ENCODE results near the gene GID4. TPM values are rescaled to one million over a fixed set of nuclear protein-coding genes. Genes with fewer than 3 reads are reported as not detected.

The GID4 gene
- total RNA-seq, 3 donors from 2014 or later (not counting 1 experiment from before 2014, with no cell fraction given), result 6.6 to 10.0 (median 6.9) TPM

GRCh38 chr17:18115517-18115916, 76.3 kb downstream of the GID4 start:
- Histone ChIP-seq H3K4me1 (ENCODE audit: control insufficient read depth, insufficient read depth, low read length) (no peaks in the 10 kb centered on the region), H3K9me3 (ENCODE audit: control insufficient read depth, insufficient read depth, low read length) (peaks cover 6% of the 10 kb centered on the region), H3K27ac (ENCODE audit: low read length) (no peak overlapping the region), H3K27me3 (ENCODE audit: control insufficient read depth, insufficient read depth, low read length) (no peaks in the 10 kb centered on the region), H3K36me3 (ENCODE audit: control insufficient read depth, insufficient read depth, low read length) (no peaks in the 10 kb centered on the region), H3K4me3 (ENCODE audit: low read length) (no peak overlapping the region)
- WGBS (ENCODE audit: insufficient coverage), result 78% methylated on average over 7 of the region's 7 CpGs
- TF ChIP-seq CTCF (IDR thresholded peaks at IDR 0.05), result no peak
- Mint-ChIP-seq H3K36me3 (no peaks in the 10 kb centered on the region), H3K4me3 (no peak overlapping the region), H3K4me1 (peaks cover 0 to 5% of the 10 kb centered on the region in 2 donors), H3K27me3 (ENCODE audit: low read depth in 2 of 2) (peaks cover 0 to 3% of the 10 kb centered on the region in 2 donors), H3K9me3 (no peaks in the 10 kb centered on the region), H3K27ac (no peak overlapping the region)
- DNase-seq (no peak), ATAC-seq (no peak)
- intact Hi-C loops (cut with micrococcal nuclease), result no loop called here

GRCh38 chr17:18116078-18116477, 76.9 kb downstream of the GID4 start:
- Mint-ChIP-seq H3K27ac (no peak overlapping the region), H3K9me3 (no peaks in the 10 kb centered on the region), H3K4me1 (peaks cover 0 to 5% of the 10 kb centered on the region in 2 donors), H3K4me3 (no peak overlapping the region), H3K36me3 (no peaks in the 10 kb centered on the region), H3K27me3 (ENCODE audit: low read depth in 2 of 2) (peaks cover 0 to 3% of the 10 kb centered on the region in 2 donors)
- Histone ChIP-seq H3K27me3 (ENCODE audit: control insufficient read depth, insufficient read depth, low read length) (no peaks in the 10 kb centered on the region), H3K4me3 (ENCODE audit: low read length) (no peak overlapping the region), H3K36me3 (ENCODE audit: control insufficient read depth, insufficient read depth, low read length) (no peaks in the 10 kb centered on the region), H3K9me3 (ENCODE audit: control insufficient read depth, insufficient read depth, low read length) (peaks cover 6% of the 10 kb centered on the region), H3K27ac (ENCODE audit: low read length) (no peak overlapping the region), H3K4me1 (ENCODE audit: control insufficient read depth, insufficient read depth, low read length) (no peaks in the 10 kb centered on the region)
- DNase-seq (no peak), ATAC-seq (no peak)
- 90% methylated on average over 5 of the region's 5 CpGs for WGBS (ENCODE audit: insufficient coverage)
- no peak for TF ChIP-seq CTCF (IDR thresholded peaks at IDR 0.05)
- intact Hi-C loops (cut with micrococcal nuclease), result no loop called here

- no peak overlapping the region for H3K27ac Mint-ChIP-seq
- WGBS (ENCODE audit: insufficient coverage), result 86% methylated on average over 1 of the region's 1 CpG
- no peaks in the 10 kb centered on the region for H3K4me1 ChIP-seq (ENCODE audit: control insufficient read depth, insufficient read depth, low read length)
- no peak for DNase-seq
- no peaks in the 10 kb centered on the region for H3K9me3 Mint-ChIP-seq
- H3K4me1 Mint-ChIP-seq, result peaks cover 0 to 5% of the 10 kb centered on the region in 2 donors
- no peak overlapping the region for H3K27ac ChIP-seq (ENCODE audit: low read length)
- H3K4me3 Mint-ChIP-seq, result no peak overlapping the region
- peaks cover 0 to 3% of the 10 kb centered on the region in 2 donors for H3K27me3 Mint-ChIP-seq (ENCODE audit: low read depth in 2 of 2)
- no peaks in the 10 kb centered on the region for H3K36me3 ChIP-seq (ENCODE audit: control insufficient read depth, insufficient read depth, low read length)
- ATAC-seq, result no peak
- peaks cover 6% of the 10 kb centered on the region for H3K9me3 ChIP-seq (ENCODE audit: control insufficient read depth, insufficient read depth, low read length)
- intact Hi-C loops (cut with micrococcal nuclease), result no loop called here
- H3K27me3 ChIP-seq (ENCODE audit: control insufficient read depth, insufficient read depth, low read length), result no peaks in the 10 kb centered on the region
- no peaks in the 10 kb centered on the region for H3K36me3 Mint-ChIP-seq
- no peak overlapping the region for H3K4me3 ChIP-seq (ENCODE audit: low read length)
- TF ChIP-seq CTCF (IDR thresholded peaks at IDR 0.05), result no peak
Observed at GRCh38 chr17:18117533-18117932, 78.3 kb downstream of the GID4 start.

Other genes with a start within 250 kb of the GID4 start
- 100 to 1,000 TPM in 2 of 3 donors, 10 to 100 TPM in 1; 80.7 to 208 (median 119) TPM for gene SREBF1, start 202.4 kb upstream of the GID4 start, total RNA-seq
- gene TOM1L2, start 67.0 kb upstream of the GID4 start, total RNA-seq, result 10 to 100 TPM; 35.7 to 43.2 (median 35.7) TPM
- gene DRC3, start 66.5 kb upstream of the GID4 start, total RNA-seq, result under 1 TPM in 2 of 3 donors, not detected in 1; 0.26 to 0.78 TPM
- gene ATPAF2, start 240 bp upstream of the GID4 start, total RNA-seq, result 10 to 100 TPM; 31.4 to 43.4 (median 41.5) TPM
- gene DRG2, start 48.5 kb downstream of the GID4 start, total RNA-seq, result 10 to 100 TPM; 53.3 to 69.2 (median 62.7) TPM
- gene MYO15A, start 69.3 kb downstream of the GID4 start, total RNA-seq, result 1 to 10 TPM; 1.6 to 2.0 (median 1.8) TPM
- gene ALKBH5, start 144.4 kb downstream of the GID4 start, total RNA-seq, result 100 to 1,000 TPM in 1 of 3 donors, 10 to 100 TPM in 2; 95.6 to 114 (median 96.7) TPM
- gene LLGL1, start 186.2 kb downstream of the GID4 start, total RNA-seq, result 10 to 100 TPM; 19.7 to 26.2 (median 25.8) TPM
- gene FLII, start 219.3 kb downstream of the GID4 start, total RNA-seq, result 100 to 1,000 TPM; 286 to 342 (median 327) TPM
- 10 to 100 TPM; 10.6 to 12.8 (median 11.3) TPM for gene MIEF2, start 221.3 kb downstream of the GID4 start, total RNA-seq

Data from natural killer cell (primary cell).